GM19372 (cell line): Measurements from ENCODE around the gene SLC19A1.

Experiments
- ATAC-seq: cut with Tn5 transposase; IDR thresholded peaks from one replicate; pipeline ENCODE4 v1.9.1; 2021; ENCODE audit warnings: mild to moderate bottlenecking, low read depth, moderate library complexity; ENCODE audit not compliant: unreplicated experiment

Gene SLC19A1

DNA sequence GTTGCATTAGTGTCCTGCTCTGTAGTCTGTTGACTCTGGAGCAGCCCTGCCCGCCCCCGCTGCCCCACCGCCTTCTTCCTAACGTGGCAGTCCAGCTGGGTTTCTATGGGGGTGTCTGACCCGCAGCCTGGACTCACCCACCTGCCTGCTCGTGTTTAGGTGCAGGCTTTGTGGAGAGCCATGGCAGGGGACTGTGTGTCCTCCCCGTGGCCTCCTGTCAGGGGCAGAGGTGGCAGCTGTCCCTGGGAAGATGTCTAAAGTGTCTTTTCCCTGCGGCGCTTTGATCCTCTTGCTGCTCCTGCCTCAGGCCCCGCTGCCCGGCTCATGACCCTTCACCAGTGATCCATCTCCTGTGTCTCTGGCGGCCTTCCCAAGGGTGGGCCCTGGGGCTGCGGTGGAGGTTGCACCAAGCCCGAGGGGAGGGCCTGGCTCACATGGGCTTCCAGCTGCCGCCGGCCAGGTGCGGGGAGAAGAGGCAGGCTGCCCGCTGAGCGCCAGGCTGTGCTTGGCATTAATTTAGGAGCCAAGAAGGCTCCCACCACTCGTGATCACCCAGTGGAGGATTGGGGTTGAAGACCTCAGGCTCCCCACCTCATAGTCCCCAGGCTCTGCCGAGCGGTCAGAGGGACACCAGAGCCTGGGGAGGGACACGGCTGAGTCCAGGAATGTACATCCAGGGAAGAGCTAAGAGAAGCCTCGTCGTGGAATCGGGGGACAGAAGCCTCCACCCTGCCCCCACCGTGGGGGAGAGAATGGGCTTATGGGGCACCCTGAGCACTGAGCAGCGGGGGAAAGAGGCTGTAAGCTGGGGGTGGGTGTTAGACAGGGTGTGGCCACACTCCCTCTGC, 93.2 kb downstream of the SLC19A1 start:
- ATAC-seq: no peak

- no peak for ATAC-seq
Observed at GRCh38 chr21:45448283-45448809, 93.9 kb downstream of the SLC19A1 start.
